Measurements from ENCODE around the gene DRC3. TPM values are rescaled to one million over a fixed set of nuclear protein-coding genes. Genes with fewer than 3 reads are reported as not detected.

Gene DRC3
- total RNA-seq, 1 donor from 2014 or later = 7.2 TPM

GRCh38 chr17:18041776-18042175 is 69.1 kb downstream of the DRC3 start:
- intact Hi-C loops (cut with DNase I) = no loop called here
- Histone ChIP-seq H3K36me3 (peaks cover 10 to 15% of the 10 kb centered on the region in 2 donors), H3K27ac (no peak overlapping the region), H3K4me1 (peaks cover 3 to 18% of the 10 kb centered on the region in 2 donors), H3K27me3 (no peaks in the 10 kb centered on the region), H3K4me3 (no peak overlapping the region), H3K9me3 (no peaks in the 10 kb centered on the region)
- no peak for DNase-seq (ENCODE audit: low spot score in 2 of 2)
- no peak for TF ChIP-seq CTCF (IDR thresholded peaks at IDR 0.05)

- TF ChIP-seq CTCF (IDR thresholded peaks at IDR 0.05) = no peak
- Histone ChIP-seq H3K4me3 (no peak overlapping the region), H3K27ac (no peak overlapping the region), H3K27me3 (no peaks in the 10 kb centered on the region), H3K9me3 (no peaks in the 10 kb centered on the region), H3K36me3 (peaks cover 14 to 25% of the 10 kb centered on the region in 2 donors), H3K4me1 (peaks cover 3 to 11% of the 10 kb centered on the region in 2 donors)
- intact Hi-C loops (cut with DNase I) = no loop called here
- no peak for DNase-seq (ENCODE audit: low spot score in 2 of 2)
Observed at GRCh38 chr17:18042983-18043382, 70.3 kb downstream of the DRC3 start.

GRCh38 chr17:18043491-18043890 is 70.8 kb downstream of the DRC3 start:
- intact Hi-C loops (cut with DNase I) = no loop called here
- TF ChIP-seq CTCF (IDR thresholded peaks at IDR 0.05) = no peak
- Histone ChIP-seq H3K27me3 (no peaks in the 10 kb centered on the region), H3K36me3 (peaks cover 14 to 29% of the 10 kb centered on the region in 2 donors), H3K9me3 (no peaks in the 10 kb centered on the region), H3K4me1 (peaks cover 0 to 8% of the 10 kb centered on the region in 2 donors), H3K27ac (no peak overlapping the region), H3K4me3 (no peak overlapping the region)
- no peak for DNase-seq (ENCODE audit: low spot score in 2 of 2)

- Histone ChIP-seq H3K27ac (no peak overlapping the region), H3K4me3 (no peak overlapping the region), H3K27me3 (no peaks in the 10 kb centered on the region), H3K4me1 (peaks cover 0 to 8% of the 10 kb centered on the region in 2 donors), H3K36me3 (peaks cover 14 to 35% of the 10 kb centered on the region in 2 donors), H3K9me3 (no peaks in the 10 kb centered on the region)
- TF ChIP-seq CTCF (IDR thresholded peaks at IDR 0.05) = no peak
- no peak for DNase-seq (ENCODE audit: low spot score in 2 of 2)
- intact Hi-C loops (cut with DNase I) = no loop called here
Observed at GRCh38 chr17:18044609-18045008, 71.9 kb downstream of the DRC3 start.

- H3K4me3 ChIP-seq = no peak overlapping the region
- H3K36me3 ChIP-seq = peaks cover 14 to 42% of the 10 kb centered on the region in 2 donors
- no peaks in the 10 kb centered on the region for H3K9me3 ChIP-seq
- no peak for TF ChIP-seq CTCF (IDR thresholded peaks at IDR 0.05)
- intact Hi-C loops (cut with DNase I) = no loop called here
- H3K4me1 ChIP-seq = peaks cover 0 to 4% of the 10 kb centered on the region in 2 donors
- DNase-seq (ENCODE audit: low spot score in 2 of 2) = no peak
- no peak overlapping the region for H3K27ac ChIP-seq
- H3K27me3 ChIP-seq = no peaks in the 10 kb centered on the region
Observed at GRCh38 chr17:18045691-18046350, 73.2 kb downstream of the DRC3 start.

Measured in ascending aorta (tissue), 2 donors.